Astrocyte (in vitro differentiated cells and primary cell): ENCODE results near the gene TARBP2. TPM values are rescaled to one million over a fixed set of nuclear protein-coding genes. Genes with fewer than 3 reads are reported as not detected.
A peak's percentile ranks its signal among the peaks of the same experiment; 100 is the strongest.

Experiments
- DNase-seq: peaks from one replicate; pipeline ENCODE4 v3.0.0-alpha.2; 2010; ENCODE audit warnings: low read depth
- FAIRE-seq: peaks from 2 replicates; lab custom pipeline; 2011; peaks lifted over from hg19 to GRCh38; lab: Jason Lieb, UNC
- H2AFZ ChIP-seq: 2 replicates; pipeline ENCODE4 v1.6.0; 2012; ENCODE audit warnings: low read depth, low read length, inconsistent platforms
- H3K27ac ChIP-seq: 2 replicates; pipeline ENCODE4 v1.5.1; 2011; ENCODE audit warnings: low read depth, low read length, inconsistent platforms
- H3K27me3 ChIP-seq: 2 replicates; pipeline ENCODE4 v1.6.0; 2011; ENCODE audit warnings: low read length, inconsistent platforms; ENCODE audit not compliant: insufficient read depth
- H3K36me3 ChIP-seq: 2 replicates; pipeline ENCODE4 v1.5.1; 2011; ENCODE audit warnings: low read length, inconsistent platforms; ENCODE audit not compliant: insufficient read depth
- H3K4me1 ChIP-seq: 2 replicates; pipeline ENCODE4 v1.5.1; 2011; ENCODE audit warnings: low read length, inconsistent platforms; ENCODE audit not compliant: insufficient read depth
- H3K4me2 ChIP-seq: 2 replicates; pipeline ENCODE4 v1.6.0; 2012; ENCODE audit warnings: low read length, inconsistent platforms
- H3K4me3 ChIP-seq: 2 replicates; pipeline ENCODE4 v1.5.1; 2011; ENCODE audit warnings: low read depth, mild to moderate bottlenecking, low read length, inconsistent platforms; ENCODE audit not compliant: insufficient read depth
- H3K79me2 ChIP-seq: 2 replicates; pipeline ENCODE4 v1.6.0; 2012; ENCODE audit warnings: mild to moderate bottlenecking, low read length, inconsistent platforms; ENCODE audit not compliant: insufficient read depth
- H3K9ac ChIP-seq: 2 replicates; pipeline ENCODE4 v1.6.0; 2012; ENCODE audit warnings: mild to moderate bottlenecking, low read length, inconsistent platforms
- H3K9me3 ChIP-seq: 2 replicates; pipeline ENCODE4 v1.5.1; 2012; ENCODE audit warnings: low read depth, mild to moderate bottlenecking, low read length, inconsistent platforms; ENCODE audit not compliant: insufficient read depth
- H4K20me1 ChIP-seq: 2 replicates; pipeline ENCODE4 v1.6.0; 2012; ENCODE audit warnings: low read length, inconsistent platforms; ENCODE audit not compliant: insufficient read depth
- H3K27ac Mint-ChIP-seq: one replicate; pipeline ENCODE4 v1.8.0; 2021; ENCODE audit warnings: mild to moderate bottlenecking, mixed read lengths; ENCODE audit not compliant: unreplicated experiment
- H3K27me3 Mint-ChIP-seq: one replicate; pipeline ENCODE4 v1.8.0; 2021; ENCODE audit warnings: low read depth, mixed read lengths; ENCODE audit not compliant: unreplicated experiment
- H3K36me3 Mint-ChIP-seq: one replicate; pipeline ENCODE4 v1.8.0; 2021; ENCODE audit warnings: low read depth, mixed read lengths; ENCODE audit not compliant: unreplicated experiment
- H3K4me1 Mint-ChIP-seq: one replicate; pipeline ENCODE4 v1.8.0; 2021; ENCODE audit warnings: low read depth, mixed read lengths; ENCODE audit not compliant: unreplicated experiment
- H3K4me3 Mint-ChIP-seq: one replicate; pipeline ENCODE4 v1.8.0; 2021; ENCODE audit warnings: mild to moderate bottlenecking, moderate library complexity, mixed read lengths; ENCODE audit not compliant: unreplicated experiment
- H3K9me3 Mint-ChIP-seq: one replicate; pipeline ENCODE4 v1.8.0; 2021; ENCODE audit warnings: mild to moderate bottlenecking, mixed read lengths; ENCODE audit not compliant: unreplicated experiment
- EZH2 ChIP-seq: IDR thresholded peaks from 2 replicates; pipeline ENCODE4 v1.6.1; 2012; ENCODE audit warnings: mild to moderate bottlenecking, low read length, inconsistent platforms; ENCODE audit not compliant: insufficient read depth
- total RNA-seq: library from RNA; stranded (reverse); gene quantifications from 2 replicates; pipeline ENCODE4 v1.2.1, GENCODE V29; 2021
- TF ChIP-seq, protein P1 (sequence below): IDR thresholded peaks from 2 replicates; pipeline ENCODE4 v1.5.1; 2011; ENCODE audit warnings: low read depth, mild to moderate bottlenecking, inconsistent platforms, low read length, moderate library complexity; ENCODE audit not compliant: insufficient read depth

TARBP2 gene
- total RNA-seq, 1 donor from 2014 or later, result 51.1 TPM

DNA sequence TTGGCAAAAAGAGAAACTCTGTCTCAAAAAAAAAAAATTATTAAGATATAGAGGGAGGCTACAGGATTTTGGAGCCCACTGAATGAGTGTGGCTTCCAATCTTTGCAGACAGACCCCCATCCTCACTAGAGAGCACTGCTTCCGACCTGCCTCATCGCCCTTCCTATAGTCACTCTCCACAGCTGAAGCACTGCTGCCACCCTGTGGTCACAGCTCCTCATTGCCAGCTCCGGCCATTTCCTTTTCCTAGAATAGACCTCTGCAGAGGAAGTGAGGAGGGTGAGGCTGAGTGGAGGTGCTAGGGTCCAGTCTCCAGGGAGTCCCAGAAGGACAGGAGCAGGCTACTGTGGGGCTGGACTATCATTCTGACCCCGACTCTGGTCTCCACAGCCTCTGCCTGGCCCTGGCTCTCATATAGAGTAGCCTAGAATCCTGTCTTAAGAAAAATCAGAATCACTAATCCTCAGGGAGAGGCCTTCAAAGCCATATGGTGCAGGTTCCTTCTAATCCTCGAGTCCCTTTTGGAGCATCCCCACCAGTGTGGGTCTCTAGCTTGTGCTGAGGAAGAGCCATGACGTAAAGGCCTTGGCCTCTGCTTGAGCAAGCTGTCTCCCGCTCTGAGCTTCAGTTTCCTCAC is 7.6 kb downstream of the TARBP2 start:
- H3K27ac ChIP-seq, result no peak overlapping the region
- Mint-ChIP-seq H3K4me1 (peaks cover 10% of the 10 kb centered on the region), H3K4me3 (no peak overlapping the region), H3K9me3 (no peaks in the 10 kb centered on the region), H3K36me3 (peaks cover 11% of the 10 kb centered on the region), H3K27ac (peak overlapping the region; percentile 69), H3K27me3 (no peaks in the 10 kb centered on the region)
- no peaks in the 10 kb centered on the region for H3K27me3 ChIP-seq
- H3K9ac ChIP-seq, result no peak overlapping the region
- peaks cover 22% of the 10 kb centered on the region for H3K4me1 ChIP-seq
- H4K20me1 ChIP-seq, result no peaks in the 10 kb centered on the region
- DNase-seq (no peak), FAIRE-seq (no peak)
- H3K36me3 ChIP-seq, result peaks cover 20% of the 10 kb centered on the region
- H3K4me3 ChIP-seq, result no peak overlapping the region
- H2AFZ ChIP-seq, result no peak overlapping the region
- TF ChIP-seq, protein P1, sequence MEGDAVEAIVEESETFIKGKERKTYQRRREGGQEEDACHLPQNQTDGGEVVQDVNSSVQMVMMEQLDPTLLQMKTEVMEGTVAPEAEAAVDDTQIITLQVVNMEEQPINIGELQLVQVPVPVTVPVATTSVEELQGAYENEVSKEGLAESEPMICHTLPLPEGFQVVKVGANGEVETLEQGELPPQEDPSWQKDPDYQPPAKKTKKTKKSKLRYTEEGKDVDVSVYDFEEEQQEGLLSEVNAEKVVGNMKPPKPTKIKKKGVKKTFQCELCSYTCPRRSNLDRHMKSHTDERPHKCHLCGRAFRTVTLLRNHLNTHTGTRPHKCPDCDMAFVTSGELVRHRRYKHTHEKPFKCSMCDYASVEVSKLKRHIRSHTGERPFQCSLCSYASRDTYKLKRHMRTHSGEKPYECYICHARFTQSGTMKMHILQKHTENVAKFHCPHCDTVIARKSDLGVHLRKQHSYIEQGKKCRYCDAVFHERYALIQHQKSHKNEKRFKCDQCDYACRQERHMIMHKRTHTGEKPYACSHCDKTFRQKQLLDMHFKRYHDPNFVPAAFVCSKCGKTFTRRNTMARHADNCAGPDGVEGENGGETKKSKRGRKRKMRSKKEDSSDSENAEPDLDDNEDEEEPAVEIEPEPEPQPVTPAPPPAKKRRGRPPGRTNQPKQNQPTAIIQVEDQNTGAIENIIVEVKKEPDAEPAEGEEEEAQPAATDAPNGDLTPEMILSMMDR, result peak; percentile 90
- no peak for TF ChIP-seq EZH2
- no peaks in the 10 kb centered on the region for H3K9me3 ChIP-seq
- no peak overlapping the region for H3K4me2 ChIP-seq
- H3K79me2 ChIP-seq, result peaks cover 6% of the 10 kb centered on the region

DNA sequence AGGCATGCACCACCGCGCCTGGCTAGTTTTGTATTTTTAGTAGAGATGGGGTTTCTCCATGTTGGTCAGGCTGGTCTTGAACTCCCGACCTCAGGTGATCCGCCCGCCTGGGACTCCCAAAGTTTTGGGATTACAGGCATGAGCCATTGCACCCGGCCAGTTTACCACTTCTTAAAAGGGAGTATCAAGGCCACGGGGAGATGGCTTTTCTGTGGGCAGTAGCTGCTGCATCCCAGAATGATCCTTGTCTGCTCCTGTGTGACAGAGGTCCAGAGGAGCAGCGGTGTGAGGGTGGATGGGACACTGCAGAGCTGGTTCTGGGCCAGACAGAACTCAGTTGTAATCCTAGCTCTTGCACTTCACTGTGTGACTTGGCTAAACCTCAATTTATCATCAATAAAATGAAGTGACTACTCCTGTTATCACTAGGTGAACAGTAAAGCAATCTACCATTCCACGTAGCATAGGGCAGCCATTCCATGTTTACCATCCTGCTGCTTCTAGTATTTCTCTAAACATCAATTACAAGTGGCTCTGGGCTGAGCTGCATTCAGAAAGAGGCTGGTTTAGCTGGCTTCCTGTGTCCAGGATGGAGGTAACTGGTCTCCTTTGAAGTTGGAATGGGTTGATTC is 9.2 kb downstream of the TARBP2 start:
- TF ChIP-seq EZH2, result no peak
- TF ChIP-seq, protein P1, result no peak
- Mint-ChIP-seq H3K4me3 (no peak overlapping the region), H3K4me1 (peaks cover 8% of the 10 kb centered on the region), H3K9me3 (no peaks in the 10 kb centered on the region), H3K27ac (no peak overlapping the region), H3K27me3 (no peaks in the 10 kb centered on the region), H3K36me3 (peaks cover 10% of the 10 kb centered on the region)
- no peak overlapping the region for H3K27ac ChIP-seq
- peaks cover 3% of the 10 kb centered on the region for H3K79me2 ChIP-seq
- FAIRE-seq, result no peak
- H3K9ac ChIP-seq, result no peak overlapping the region
- H3K27me3 ChIP-seq, result no peaks in the 10 kb centered on the region
- peaks cover 14% of the 10 kb centered on the region for H3K4me1 ChIP-seq
- no peak for DNase-seq
- H3K4me2 ChIP-seq, result no peak overlapping the region
- H3K4me3 ChIP-seq, result no peak overlapping the region
- H4K20me1 ChIP-seq, result no peaks in the 10 kb centered on the region
- H3K9me3 ChIP-seq, result no peaks in the 10 kb centered on the region
- H2AFZ ChIP-seq, result no peak overlapping the region
- H3K36me3 ChIP-seq, result peaks cover 31% of the 10 kb centered on the region
